ENCODE measurements around the gene ADGRL2.

- TF ChIP-seq CTCF (conservative IDR thresholded peaks at IDR 0.05 in 1 of 2, IDR thresholded peaks at IDR 0.05 in 1 of 2; ENCODE audit: extremely low read depth in 1 of 2, insufficient read depth in 1 of 2, low read depth in 1 of 2, low read length in 2 of 2): no peak
- no peak for TF ChIP-seq EZH2 (IDR thresholded peaks at IDR 0.05; ENCODE audit: borderline replicate concordance, low read length)
These were observed 88.4 kb downstream of the ADGRL2 start for GRCh38 chr1:81889166-81889565.
